NB4 (cell line): Measurements from ENCODE around the gene ZBP1.

ENCODE experiments used
- CTCF ChIP-seq: IDR thresholded peaks from one replicate; pipeline ENCODE4 v1.5.1; 2012; ENCODE audit warnings: low read depth, low read length
- MAX ChIP-seq: IDR thresholded peaks from 2 replicates; pipeline ENCODE4 v1.6.1; 2011; ENCODE audit warnings: low read depth, low read length
- MYC ChIP-seq: IDR thresholded peaks from 2 replicates; pipeline ENCODE4 v1.6.1; 2011; ENCODE audit warnings: low read depth, low read length
- POLR2A ChIP-seq: IDR thresholded peaks from 2 replicates; pipeline ENCODE4 v1.6.1; 2011; ENCODE audit warnings: mild to moderate bottlenecking; ENCODE audit not compliant: insufficient read length; ENCODE audit errors: extremely low read depth

GRCh38 chr20:57638895-57639236 is 18.6 kb upstream of the ZBP1 start:
- no peak for TF ChIP-seq POLR2A
- no peak for TF ChIP-seq CTCF
- no peak for TF ChIP-seq MYC
- TF ChIP-seq MAX, result no peak
